NCI-H1417 (cell line): Measurements from ENCODE around the gene SERINC5.
"Not testable (repeated sequence)": the region's sequence is repeated elsewhere in the genome, so short reads cannot be mapped to it uniquely, and the experiment has no call there.

ENCODE experiments used
- DNase-seq, 3 experiments: peaks; one replicate each; lab custom pipeline; 2025; lab: John Stamatoyannopoulos, UW

Gene SERINC5

DNA sequence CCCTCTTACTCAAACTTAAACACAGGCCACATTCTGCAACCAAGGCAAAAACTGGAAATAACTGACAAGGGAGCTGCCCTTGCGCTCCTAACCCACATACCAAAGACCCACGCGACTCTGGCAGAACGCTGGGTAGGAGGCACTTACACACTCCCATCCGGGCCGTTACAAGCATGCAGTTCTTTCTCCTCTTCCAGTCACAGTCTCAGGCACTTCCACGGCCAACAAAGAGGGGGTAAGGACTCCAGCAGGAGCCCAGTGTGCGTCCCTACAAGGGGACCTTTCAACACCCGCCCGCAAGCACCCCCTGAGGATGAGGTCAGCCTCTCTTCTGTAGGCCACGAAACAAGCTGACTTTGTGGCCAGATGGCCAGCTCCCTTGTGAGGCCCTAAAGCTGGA, 57.4 kb downstream of the SERINC5 start:
- no peak for DNase-seq

DNA sequence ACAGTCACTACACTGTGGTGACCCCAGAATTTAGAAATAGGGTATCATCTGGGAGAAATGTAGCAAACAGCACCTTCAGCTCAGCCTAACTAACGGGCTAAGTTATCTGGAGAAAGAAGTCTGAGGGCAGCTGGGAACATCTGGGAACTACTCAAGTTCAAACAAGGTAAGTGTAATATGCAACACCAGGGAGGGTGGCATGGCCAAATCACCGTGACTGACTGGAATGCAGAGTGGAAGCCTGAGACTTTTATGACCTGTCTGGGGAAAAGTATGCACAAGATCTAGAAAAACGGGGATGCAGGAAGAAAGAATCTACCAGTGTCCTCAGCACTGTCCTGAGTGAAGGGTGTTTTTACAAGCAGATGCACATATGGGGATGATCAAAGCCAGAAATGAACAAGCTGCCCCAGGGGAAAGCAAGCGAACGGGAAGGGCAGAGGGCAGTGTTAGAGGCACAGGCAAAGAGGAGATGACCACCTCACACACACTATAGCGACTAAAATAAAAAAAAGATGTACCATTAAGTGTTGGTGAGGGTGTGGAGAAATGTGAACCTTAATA, 59.9 kb downstream of the SERINC5 start:
- DNase-seq: no peak

DNA sequence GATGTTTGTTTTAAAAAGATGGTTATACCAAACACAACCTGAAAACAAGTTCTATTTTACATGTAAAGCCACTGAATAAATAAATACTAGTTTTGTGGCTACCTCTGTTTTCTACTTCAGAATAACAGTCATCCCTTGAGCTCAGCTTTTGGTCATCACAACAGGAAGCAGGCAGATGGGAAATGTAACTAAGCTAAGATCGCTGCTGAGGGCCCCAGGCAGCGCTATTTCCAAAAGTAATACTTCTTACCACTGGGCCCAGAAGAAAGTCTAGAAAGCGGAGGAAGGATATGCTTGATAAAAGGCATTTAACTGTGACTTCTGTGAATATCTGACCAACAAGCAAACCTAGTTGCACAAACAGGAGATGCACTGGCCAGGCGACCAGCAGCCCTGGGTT, 61.4 kb downstream of the SERINC5 start:
- DNase-seq: peak in 1 of 3 experiments; percentile 28

DNA sequence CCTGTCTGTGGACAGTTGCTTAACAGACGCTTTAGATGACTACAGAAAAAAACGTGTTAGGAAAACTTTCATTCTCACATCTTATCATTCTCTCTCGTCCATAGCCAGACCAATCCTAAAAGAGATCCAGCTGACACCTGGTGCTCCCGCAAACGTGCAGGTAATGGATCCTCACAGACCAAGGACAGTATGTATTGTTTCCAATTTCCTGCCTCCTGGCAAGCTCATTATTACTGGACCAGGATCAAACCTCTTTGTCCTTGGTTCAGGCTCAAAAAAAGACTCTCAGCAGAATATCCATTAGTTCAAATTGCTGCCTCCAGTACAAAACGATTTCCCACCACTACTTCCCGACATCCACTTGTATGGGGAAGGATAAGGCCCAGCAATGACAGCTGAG, 62.4 kb downstream of the SERINC5 start:
- DNase-seq: peak in 2 of 3 experiments; percentile 68 to 95

DNA sequence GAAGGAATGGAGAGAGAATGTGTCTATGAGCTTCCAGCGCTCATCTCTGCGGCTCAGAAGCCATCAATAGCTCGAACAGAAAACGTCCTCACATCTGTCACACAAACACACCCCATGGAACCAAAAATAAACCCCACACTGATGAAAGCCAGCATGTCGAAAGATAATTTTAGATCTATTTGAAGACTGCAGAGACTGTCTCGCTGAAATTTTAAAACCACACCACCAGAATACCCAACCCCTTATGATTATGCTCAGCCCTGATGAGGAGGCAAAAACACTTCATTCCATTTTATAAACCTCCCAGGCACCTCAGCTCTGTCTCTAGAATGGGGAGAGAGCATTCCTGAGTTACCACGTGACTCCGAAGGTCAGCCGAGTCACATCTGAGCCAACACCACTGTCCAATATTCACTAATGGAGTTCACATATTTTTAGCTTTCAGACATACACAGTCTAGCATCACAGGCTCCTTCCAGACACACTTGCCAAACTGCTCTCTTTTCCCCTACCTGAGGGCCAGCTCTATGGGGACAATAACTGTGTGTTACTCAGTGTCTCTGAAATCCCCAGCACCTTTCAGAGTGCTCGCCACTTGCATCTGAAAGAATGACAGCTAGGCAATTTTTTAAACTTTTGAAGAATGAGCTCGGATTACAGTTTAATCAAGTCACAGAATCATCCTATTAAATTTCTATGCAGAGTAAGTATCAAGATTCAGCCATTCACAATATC, 63.2 kb downstream of the SERINC5 start:
- no peak for DNase-seq

DNA sequence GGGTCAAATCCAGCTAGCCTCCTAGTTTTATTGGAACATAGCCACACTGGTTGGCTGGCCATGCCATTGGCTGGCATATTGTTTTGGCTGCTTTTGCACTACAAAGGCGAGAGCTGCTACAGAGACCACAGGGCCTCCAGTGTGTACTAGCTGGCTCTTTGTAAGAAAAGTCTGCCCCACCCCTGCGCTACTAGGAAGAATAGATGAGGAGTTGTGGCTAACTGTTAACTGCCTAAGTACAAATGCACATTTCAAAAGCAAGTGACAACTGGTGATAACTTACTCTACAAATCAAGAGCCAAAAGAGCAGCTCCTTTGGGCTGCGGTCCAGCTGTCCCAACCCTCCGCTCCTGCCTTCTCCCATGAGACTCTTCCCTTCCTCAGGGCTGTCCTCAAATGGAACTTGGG, 63.9 kb downstream of the SERINC5 start:
- DNase-seq: no peak

DNA sequence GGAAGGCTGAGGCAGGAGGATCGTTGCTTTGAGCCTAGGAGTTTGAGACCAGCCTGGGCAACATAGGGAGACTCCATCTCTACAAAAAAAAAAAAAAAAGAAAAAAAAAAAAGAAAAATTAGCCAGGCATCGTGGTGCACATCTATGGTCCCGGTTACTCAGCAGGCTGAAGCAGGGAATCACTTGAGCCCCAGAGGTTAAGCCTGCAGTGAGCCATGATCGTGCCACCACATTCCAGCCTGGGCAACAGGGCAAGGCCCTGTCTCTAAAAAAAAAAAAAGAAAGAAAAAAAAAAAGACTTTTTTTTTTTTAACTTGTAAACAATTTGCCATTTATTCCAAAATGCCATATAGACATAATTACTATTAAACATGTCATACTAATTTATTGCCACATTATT, 64.5 kb downstream of the SERINC5 start:
- DNase-seq: no peak

DNA sequence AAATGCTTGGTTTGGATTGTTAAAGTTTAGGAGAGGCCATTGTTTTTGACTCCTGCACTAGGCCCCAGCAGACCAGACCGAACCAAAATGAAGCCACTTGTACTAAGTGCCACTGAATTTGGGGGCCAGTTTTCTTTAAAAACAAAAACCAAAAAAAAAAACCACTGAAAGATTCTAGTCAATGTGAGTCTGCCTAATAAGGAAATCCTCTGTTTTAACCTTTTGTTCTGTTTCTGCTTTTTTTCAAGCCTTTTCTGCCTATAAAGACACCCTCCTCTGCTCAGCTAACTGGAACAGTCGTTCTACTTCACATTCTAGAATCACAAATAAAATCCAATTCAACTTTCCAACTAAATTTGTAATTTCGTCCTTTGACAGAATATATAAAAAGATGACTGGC, 64.9 kb downstream of the SERINC5 start:
- no peak for DNase-seq

DNA sequence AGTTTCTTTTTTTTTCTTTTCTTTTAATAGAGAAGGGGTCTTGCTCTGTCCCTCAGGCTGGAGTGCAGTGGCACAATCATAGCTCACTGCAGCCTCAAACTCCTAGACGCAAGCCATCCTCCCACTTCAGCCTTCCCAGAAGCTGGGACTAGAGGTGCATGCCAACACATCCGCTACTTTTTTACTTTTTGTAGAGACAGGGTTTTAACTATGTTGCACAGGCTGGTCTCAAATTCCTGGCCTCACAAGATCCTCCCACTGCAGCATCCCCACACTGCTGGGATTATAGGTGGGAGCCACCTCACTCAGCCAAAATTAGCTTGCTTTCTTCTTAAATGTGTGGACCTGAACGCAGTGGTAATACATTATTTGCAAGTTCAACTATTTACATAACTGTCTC, 66.1 kb downstream of the SERINC5 start:
- no peak for DNase-seq

DNA sequence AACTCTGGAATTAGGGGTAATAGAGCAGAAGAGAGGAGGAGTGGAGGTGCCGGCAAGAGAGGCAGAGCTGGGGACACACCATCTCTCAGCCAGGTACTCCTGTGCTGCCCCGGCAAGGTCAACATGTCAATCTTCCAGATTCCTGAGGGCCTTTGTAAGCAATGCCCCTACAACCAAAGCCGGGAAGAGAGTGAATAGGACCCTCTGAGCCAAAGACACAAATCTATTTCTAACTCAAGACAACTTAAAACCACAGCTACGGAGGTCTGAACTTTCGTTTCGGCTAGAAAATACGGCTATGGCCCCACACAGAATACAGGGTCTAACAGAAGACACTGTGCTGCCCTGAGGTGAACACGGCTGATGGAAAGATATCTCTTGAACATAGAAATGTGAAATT, 66.6 kb downstream of the SERINC5 start:
- no peak for DNase-seq

DNA sequence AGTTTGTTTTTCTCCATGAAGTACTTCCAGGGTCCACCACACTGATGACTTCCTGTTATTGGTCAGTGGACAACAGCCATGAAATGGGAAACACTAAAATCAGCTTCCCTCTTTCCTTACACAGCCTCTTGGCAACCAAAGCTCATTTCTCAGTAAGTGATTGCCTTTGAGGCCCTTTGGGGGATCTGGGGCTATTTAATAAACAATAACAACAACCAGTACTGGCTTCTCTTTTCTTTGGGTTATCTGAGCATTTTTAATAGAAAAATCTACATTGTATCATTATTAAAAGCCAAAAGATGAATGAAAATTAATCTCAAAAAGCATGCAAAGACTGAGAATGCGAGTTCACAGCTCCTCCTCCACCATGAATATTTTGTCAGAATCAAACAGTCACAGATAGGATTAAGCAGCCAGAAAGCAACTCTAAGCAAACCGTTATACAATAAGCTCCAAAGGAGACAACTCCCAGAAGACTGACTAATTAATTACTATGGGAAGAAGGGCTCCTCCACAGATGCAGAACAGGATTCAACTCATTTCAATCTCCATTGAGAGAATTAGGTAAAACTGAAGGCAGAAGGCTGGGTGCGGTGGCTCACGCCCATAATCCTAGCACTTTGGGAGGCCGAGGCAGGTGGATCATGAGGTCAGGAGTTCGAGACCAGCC, 68.3 kb downstream of the SERINC5 start:
- DNase-seq: peak in 1 of 3 experiments; percentile 5

DNA sequence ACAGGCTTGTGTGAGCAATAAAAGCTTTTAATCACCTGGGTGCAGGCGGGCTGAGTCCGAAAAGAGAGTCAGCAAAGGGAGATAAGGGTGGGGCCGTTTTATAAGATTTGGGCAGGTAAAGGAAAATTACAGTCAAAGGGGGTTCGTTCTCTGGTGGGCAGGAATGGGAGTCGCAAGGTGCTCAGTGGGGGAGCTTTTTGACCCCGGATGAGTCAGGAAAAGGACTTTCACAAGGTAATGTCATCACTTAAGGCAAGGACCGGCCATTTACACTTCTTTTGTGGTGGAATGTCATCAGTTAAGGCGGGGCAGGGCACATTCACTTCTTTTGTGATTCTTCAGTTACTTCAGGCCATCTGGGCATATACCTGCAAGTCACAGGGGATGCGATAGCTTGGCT, 70.3 kb downstream of the SERINC5 start:
- DNase-seq: not testable (repeated sequence)

DNA sequence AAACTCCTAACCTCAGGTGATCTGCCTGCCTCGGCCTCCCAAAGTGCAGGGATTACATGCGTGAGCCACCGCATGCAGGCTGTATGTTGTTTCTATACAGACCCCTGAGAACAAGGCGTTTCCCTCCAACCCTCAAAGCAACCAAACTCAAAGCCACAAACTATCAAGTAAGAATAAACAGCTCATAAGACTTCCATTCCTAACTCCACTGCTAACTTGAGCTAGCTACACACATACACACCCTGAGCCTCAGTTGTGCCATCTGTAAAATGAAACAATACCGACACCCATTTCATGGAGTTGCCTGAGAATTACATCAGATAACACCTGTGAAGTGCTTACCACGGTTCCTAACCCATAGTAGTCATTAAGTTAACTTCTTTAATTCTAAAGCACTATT, 70.8 kb downstream of the SERINC5 start:
- DNase-seq: no peak

DNA sequence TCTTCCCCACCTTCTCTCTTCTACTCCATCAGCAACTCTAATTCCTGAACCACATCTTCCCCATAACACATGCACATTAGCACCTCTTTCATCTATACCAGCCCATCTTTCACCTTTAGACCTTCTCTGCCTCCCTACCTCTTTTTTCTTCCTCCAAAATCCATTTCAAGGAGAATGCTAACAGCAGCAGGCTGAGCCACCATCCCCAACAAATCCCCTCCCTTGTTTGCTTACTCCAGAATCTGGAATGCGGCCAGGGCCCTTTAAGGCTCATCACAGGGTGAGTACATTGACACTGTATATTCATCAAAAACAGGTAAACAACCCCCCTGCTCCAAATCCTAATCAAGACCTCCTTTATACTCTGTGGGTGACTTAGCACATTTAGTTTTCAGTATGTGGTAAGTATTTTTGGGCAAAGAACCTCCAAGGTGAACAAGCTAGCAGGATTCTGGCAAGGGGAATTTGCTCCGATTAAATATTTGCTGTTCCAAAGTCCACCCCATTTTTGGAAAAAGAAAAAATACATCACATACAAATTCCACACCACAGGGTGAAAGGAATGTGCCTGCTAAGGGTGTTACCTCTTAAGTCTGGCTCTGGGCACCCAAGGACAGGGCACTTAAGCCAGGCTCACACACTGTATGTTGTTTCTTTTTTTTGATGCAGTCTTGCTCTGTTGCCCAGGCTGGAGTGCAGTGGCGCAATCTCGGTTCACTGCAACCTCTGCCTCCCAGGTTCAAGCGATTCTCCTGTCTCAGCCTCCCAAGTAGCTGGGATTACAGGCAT, 71.4 kb downstream of the SERINC5 start:
- peak in 2 of 3 experiments; percentile 33 to 69 for DNase-seq

DNA sequence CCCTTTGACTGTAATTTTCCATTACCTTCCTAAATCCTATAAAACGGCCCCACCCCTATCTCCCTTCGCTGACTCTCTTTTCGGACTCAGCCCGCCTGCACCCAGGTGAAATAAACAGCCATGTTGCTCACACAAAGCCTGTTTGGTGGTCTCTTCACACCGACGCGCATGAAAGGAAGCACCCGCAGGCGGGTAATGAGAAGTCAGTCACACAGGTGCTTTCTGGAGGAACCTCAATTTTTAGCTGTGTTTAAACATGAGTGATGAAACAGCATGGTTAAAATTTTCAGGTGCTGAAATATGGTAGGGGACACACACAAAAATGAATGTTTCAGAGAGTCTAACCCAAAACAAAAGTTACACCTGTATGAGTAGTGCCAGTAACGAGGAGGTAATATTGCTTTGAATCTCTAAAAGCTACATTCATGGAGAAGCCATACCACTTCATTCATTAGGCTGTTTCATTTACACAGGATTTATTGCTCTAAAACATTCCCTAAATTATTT, 72.1 kb downstream of the SERINC5 start:
- DNase-seq: peak in 1 of 3 experiments; percentile 23

DNA sequence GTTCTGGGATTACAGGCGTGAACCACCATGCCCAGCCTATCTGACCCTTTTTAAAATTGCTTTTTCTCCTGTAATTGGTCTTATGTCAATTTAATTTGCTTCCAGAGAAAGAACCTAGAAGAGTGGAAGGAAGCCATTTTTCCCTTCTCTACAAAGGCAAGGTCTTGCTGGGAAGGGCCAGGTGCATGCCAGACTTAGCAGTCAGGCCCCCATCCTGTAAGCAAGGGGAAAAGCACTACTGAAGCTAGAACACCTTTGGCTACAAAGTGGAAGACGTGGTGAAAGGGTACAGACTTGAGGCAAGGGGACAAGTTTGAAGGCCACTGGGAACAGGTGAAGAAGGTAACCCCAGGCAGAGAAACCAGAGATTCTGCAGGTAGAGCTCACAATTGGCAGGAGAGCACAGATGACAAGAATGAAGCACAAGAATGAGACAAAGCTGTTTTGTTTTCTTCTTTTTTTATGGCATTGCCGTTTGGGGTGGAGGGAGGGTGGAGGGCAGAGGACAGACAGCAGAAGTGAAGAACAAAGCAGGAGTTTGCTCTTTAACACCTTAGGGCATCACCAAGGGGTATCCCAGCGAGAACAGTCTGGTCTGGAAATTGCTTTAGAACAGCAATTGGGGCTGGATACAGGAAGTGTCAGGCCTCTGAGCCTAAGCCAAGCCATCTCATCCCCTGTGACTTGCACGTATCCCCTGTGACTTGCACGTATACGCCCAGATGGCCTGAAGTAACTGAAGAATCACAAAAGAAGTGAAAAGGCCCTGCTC, 72.9 kb downstream of the SERINC5 start:
- DNase-seq: no peak

DNA sequence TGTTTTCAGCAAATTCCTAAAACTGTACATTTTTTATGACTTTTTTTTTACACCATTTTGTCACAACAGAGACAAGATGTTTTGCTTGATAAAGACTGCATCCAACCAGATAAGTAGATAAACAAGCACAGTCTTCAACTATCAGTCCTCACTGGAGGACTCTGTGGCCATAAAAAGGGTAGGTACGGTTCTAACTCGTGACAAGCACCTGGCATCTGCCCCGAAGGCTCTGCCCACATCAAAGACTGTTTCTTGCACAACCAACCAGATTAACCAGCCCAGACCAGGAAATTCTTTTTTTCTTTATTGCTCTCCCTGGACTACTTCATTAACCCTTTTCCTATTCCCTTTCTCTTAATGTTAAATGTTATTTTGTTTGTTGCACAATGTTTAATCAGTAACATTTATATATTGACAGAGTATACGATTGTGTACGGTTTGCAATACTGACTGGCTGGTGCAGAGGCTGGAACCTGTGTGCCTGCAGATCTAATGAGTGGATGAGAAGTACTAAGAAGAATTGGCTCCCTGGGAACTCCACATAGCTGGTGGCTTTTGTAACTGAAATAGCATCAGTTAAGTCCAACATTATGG, 74.1 kb downstream of the SERINC5 start:
- DNase-seq: peak in 1 of 3 experiments; percentile 3

DNA sequence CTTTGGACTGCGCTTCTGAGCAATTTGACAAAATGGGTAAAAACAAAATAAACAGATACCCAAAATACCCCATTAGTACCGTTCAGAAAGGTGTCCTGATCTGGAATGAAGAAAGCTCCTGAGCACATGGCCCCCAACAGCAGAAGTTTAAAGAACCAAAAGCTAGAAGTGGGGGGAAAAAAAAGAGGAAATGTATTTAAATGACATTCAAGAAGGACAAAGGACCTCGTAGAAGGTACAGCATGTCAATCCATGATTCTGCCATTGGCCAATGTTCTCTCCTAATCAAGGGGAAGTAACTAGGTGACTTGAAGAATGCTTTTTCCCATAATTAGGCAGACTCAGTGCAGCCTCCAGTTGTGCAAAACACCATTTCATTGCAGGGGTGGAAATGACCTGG, 78.6 kb downstream of the SERINC5 start:
- no peak for DNase-seq

DNA sequence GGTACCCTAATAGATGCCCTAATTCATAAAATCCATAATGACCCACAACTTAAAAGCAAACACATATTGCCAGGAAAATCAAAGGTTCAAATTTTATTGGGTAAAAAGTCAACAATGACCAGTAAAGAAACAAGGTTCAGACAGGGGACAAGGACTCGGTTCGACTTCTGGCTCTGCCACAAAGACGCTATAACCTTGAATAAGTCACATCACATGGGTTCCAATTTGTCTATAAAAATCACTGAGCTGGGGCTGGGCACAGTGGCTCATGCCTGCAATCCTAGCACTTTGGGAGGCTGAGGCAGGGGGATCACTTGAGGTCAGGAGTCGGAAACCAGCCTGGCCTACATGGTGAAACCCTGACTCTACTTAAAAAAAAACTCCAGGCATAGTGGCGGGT, 80.5 kb downstream of the SERINC5 start:
- DNase-seq: no peak

DNA sequence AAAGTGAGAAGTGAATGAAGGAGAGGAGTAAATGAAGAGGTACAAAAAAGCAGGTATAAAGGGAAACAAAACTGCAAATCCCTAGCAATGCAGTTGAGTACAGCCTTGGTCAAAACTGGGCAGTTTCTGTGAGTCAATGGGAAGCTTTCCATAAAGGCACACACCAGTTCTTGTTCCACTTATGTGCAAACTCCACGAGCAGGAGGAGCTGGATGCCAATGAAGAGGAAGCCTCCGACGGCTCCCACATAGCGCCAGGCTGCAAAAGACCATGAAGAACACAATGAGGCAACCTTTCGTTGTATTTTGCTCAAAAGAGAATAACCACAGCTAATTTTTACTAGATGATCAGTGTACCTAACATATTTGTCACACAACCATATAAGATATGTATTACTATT, 81.1 kb downstream of the SERINC5 start:
- DNase-seq: no peak

DNA sequence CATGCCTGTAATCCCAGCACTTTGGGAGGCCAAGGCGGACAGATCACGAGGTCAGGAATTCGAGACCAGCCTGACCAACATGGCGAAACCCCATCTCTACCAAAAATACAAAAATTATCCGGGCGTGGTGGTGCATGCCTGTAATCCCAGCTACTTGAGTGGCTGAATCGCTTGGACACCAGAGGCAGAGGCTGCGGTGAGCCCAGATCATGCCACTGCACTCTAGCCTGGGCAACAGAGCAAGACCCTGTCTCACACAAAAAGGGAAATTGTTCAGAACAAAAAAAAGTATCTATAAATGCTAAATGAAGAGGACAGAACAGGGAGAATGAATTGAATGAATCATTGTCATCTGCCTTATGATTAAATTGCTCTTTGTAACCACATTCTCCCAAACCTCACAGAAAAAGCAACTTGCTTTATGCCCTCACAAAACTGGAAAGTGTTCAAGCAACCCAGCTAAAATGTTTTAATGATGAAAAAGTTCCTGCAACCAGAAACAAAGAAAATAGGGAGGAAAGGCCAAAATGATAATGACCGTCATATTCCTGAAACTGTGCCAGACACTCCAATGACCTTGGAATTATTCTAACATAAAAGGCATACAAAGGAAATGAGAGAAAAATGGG, 83.7 kb downstream of the SERINC5 start:
- DNase-seq: no peak
